Fibroblast of the aortic adventitia (primary cell): ENCODE measurements around the gene UCK1. TPM values are rescaled to one million over a fixed set of nuclear protein-coding genes. Genes with fewer than 3 reads are reported as not detected.
"Not testable (repeated sequence)": the region's sequence is repeated elsewhere in the genome, so short reads cannot be mapped to it uniquely, and the experiment has no call there.

Experiments
- DNase-seq: peaks from one replicate; pipeline ENCODE4 v3.0.0-alpha.2; 2010; ENCODE audit warnings: low read depth
- H3K4me3 ChIP-seq: 2 replicates; pipeline ENCODE4 v1.5.1; 2011; ENCODE audit warnings: low read depth, mild to moderate bottlenecking, control low read depth, low read length, moderate library complexity
- total RNA-seq: library from RNA; depleted of rRNA; stranded (reverse); fragments of >200 nt; gene quantifications from 2 replicates; pipeline ENCODE4 v1.2.3, GENCODE V29; 2012; ENCODE audit warnings: low replicate concordance
- TF ChIP-seq, protein P1 (sequence below): IDR thresholded peaks from 2 replicates; pipeline ENCODE4 v1.5.1; 2011; ENCODE audit warnings: mild to moderate bottlenecking, low read length, control low read depth, inconsistent platforms; ENCODE audit not compliant: insufficient read depth

UCK1 gene
- total RNA-seq, 1 donor = 18.5 TPM

DNA sequence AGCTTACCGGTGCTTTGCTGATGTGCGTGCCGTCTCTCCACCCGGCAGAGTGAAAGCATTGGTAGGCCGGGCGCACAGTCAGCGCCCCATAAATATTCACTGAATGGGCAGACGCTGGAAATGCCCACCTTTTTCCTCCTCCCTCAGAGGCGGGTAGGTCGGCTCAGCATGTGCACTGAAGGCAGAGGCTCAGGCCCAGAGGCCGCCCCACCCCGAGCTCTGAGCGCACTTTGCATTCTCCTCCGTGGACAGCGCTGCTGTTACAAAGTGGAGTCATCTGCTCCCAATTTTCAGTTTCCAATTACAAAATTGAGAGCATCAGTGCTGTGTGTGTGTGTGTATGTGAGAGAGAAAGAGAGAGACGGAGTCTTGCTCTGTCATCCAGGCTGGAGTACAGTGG is 10.6 kb downstream of the UCK1 start:
- TF ChIP-seq, protein P1, sequence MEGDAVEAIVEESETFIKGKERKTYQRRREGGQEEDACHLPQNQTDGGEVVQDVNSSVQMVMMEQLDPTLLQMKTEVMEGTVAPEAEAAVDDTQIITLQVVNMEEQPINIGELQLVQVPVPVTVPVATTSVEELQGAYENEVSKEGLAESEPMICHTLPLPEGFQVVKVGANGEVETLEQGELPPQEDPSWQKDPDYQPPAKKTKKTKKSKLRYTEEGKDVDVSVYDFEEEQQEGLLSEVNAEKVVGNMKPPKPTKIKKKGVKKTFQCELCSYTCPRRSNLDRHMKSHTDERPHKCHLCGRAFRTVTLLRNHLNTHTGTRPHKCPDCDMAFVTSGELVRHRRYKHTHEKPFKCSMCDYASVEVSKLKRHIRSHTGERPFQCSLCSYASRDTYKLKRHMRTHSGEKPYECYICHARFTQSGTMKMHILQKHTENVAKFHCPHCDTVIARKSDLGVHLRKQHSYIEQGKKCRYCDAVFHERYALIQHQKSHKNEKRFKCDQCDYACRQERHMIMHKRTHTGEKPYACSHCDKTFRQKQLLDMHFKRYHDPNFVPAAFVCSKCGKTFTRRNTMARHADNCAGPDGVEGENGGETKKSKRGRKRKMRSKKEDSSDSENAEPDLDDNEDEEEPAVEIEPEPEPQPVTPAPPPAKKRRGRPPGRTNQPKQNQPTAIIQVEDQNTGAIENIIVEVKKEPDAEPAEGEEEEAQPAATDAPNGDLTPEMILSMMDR = no peak
- H3K4me3 ChIP-seq = no peak overlapping the region
- no peak for DNase-seq

DNA sequence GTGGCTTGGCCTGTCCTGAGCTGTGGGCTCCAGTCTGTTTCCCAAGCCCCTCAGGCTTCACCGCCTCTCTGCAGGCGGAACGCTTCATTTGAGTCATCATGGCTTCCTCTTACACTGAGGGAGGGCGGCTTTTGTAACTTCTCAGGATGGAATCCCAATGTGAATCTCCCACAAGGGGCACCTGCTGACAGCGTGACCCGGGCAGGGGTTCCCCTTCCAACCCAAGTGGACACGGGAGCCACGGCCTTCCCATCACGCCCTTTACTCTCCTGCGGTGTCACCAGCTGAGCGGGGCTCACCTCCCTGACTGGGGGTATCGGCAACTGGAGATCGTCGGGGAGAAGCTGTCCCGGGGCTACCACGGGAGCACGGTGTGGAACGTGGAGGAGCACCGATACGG is 12.5 kb downstream of the UCK1 start:
- H3K4me3 ChIP-seq = no peak overlapping the region
- TF ChIP-seq, protein P1 = no peak
- DNase-seq = no peak

DNA sequence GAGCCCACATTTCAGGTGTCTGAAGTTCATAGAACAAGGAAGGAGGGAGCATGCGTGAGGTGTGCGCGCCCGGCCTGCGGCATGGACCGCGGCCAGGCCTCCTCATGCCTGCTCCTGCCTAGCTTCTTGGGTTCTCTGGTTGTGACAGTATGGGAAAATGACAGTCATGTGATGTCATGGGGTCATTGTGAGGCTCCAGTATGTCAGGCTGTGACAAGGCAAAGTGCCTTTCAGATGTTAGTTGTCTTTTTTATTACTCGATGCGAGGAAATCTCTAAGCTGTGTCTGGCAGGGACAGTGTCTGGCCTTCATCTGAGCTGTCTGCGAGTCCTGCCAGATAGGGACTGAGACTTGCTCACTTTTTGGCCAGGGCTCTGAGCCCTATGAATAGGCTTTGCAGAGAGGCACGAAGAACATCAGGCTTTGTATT is 13.3 kb downstream of the UCK1 start:
- TF ChIP-seq, protein P1 = no peak
- DNase-seq = no peak
- no peak overlapping the region for H3K4me3 ChIP-seq

DNA sequence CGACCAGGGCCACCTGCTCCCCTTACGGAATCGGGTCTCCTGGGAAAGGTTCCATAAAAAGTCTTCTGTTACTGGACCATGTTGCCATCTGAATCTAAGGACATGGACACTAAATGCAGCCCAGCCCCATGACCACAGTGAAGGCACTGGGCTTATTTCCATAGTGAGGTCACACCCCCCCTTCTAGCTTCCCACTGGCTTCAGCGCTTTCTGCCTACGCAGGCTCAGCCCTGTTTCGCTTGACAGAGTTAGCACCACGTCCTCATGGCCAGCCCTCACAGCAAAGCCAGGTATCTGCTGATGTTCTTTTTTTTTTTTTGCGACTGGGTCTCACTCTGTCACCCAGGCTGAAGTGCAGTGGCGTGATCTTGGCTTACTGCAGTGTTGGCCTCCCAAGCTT is 14.1 kb downstream of the UCK1 start:
- TF ChIP-seq, protein P1 = no peak
- H3K4me3 ChIP-seq = no peak overlapping the region
- DNase-seq = no peak

DNA sequence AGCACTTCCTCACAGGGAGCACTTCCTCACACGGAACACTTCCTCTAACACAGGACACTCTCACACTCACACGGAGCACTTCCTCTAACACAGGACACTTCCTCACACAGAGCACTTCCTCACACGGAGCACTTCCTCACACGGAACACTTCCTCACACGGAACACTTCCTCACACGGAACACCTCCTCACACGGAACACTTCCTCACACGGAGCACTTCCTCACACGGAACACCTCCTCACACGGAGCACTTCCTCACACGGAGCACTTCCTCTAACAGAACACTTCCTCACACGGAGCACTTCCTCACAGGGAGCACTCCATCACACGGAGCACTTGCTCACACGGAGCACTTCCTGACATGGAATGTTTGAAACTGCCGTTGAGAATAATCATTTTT is 15.0 kb downstream of the UCK1 start:
- DNase-seq = no peak
- TF ChIP-seq, protein P1 = no peak
- H3K4me3 ChIP-seq = no peak overlapping the region

DNA sequence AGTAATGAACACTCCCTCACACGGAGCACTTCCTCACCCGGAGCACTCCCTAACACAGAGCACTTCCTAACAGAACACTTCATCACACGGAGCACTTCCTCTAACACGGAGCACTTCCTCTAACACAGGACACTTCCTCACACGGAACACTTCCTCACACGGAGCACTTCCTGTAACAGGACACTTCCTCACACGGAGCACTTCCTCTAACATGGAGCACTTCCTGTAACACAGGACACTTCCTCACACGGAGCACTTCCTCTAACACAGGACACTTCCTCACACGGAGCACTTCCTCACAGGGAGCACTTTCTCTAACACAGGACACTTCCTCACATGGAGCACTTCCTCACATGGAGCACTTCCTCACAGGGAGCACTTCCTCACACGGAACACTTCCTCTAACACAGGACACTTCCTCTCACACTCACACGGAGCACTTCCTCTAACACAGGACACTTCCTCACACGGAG is 15.5 kb downstream of the UCK1 start:
- DNase-seq = not testable (repeated sequence)

DNA sequence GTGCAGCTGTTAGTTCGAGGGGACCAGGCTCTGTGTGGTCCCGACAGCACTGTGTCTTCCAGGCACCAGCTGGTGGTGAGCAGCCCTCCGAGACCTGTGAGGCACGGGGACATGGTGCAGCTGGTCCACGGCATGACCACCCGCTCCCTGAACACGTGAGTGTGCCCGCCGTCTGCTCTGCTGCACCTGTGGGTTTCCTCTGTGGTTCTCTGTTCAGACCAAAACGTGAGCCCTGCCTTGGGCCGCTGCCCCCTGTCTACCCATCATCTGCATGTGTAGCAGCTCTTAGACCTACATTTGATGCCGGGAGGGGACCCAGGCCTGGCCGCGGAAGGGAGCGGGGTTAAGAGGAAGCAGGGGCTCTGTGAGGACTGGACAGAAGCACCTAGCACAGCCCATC is 17.9 kb downstream of the UCK1 start:
- no peak for DNase-seq
- TF ChIP-seq, protein P1 = no peak

More for the DNA sequence above, 15.5 kb downstream of the UCK1 start:
- not testable (repeated sequence) for H3K4me3 ChIP-seq

More for the DNA sequence above, 17.9 kb downstream of the UCK1 start:
- H3K4me3 ChIP-seq = no peak overlapping the region
